ENCODE data around the gene ADAP1. TPM values are rescaled to one million over a fixed set of nuclear protein-coding genes. Genes with fewer than 3 reads are reported as not detected.

The ADAP1 gene
- total and polyA plus RNA-seq, 2 of the 13 experiments (the other 11 are each of a cell fraction or from before 2014, with no cell fraction given): 10.5 to 24.6 TPM

- TF ChIP-seq TSC22D2 (CRISPR knock-in tag; IDR thresholded peaks at IDR 0.05; ENCODE audit: borderline replicate concordance): no peak
- peak; percentile 58; the same call in 1 of the 3 replicates for TF ChIP-seq MXI1 (IDR thresholded peaks at IDR 0.05; ENCODE audit: borderline replicate concordance, low read depth, low read length)
- TF ChIP-seq HNRNPLL (IDR thresholded peaks at IDR 0.05; ENCODE audit: low read depth, low read length, poor library complexity, severe bottlenecking): no peak
- no peak for TF ChIP-seq NFYC (CRISPR knock-in tag; IDR thresholded peaks at IDR 0.05)
- no peak for TF ChIP-seq KDM3A (CRISPR knock-in tag; IDR thresholded peaks at IDR 0.05; ENCODE audit: low read depth)
- no peak for TF ChIP-seq PRMT3 (CRISPR knock-in tag; IDR thresholded peaks at IDR 0.05; ENCODE audit: borderline replicate concordance, low read depth)
- TF ChIP-seq GATA4 (IDR thresholded peaks at IDR 0.05; ENCODE audit: borderline replicate concordance, low read depth): no peak
- TF ChIP-seq, protein P1, sequence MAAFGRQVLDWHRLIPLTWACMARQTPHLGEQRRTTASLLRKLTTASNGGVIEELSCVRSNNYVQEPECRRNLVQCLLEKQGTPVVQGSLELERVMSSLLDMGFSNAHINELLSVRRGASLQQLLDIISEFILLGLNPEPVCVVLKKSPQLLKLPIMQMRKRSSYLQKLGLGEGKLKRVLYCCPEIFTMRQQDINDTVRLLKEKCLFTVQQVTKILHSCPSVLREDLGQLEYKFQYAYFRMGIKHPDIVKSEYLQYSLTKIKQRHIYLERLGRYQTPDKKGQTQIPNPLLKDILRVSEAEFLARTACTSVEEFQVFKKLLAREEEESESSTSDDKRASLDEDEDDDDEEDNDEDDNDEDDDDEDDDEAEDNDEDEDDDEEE (CRISPR knock-in tag; IDR thresholded peaks at IDR 0.05): no peak
- 0 out of 2 replicates have a peak, but pooled peaks have one; percentile 62 for TF ChIP-seq CHCHD3 (CRISPR knock-in tag; IDR thresholded peaks at IDR 0.05)
- TF ChIP-seq GABPB1 (CRISPR knock-in tag; IDR thresholded peaks at IDR 0.05): peak; percentile 32; the same call in 1 of the 2 replicates
- TF ChIP-seq ZNF674 (CRISPR knock-in tag; IDR thresholded peaks at IDR 0.05; ENCODE audit: low read depth): no peak
- TF ChIP-seq SKI (IDR thresholded peaks at IDR 0.05; ENCODE audit: partially characterized antibody): peak; percentile 13
- no peak for TF ChIP-seq NR3C1 (CRISPR knock-in tag; IDR thresholded peaks at IDR 0.05)
- TF ChIP-seq MYC (CRISPR knock-in tag; IDR thresholded peaks at IDR 0.05; ENCODE audit: borderline replicate concordance): 0 out of 2 replicates have a peak, but pooled peaks have one; percentile 18
- TF ChIP-seq YY1 (IDR thresholded peaks at IDR 0.05; ENCODE audit: insufficient read depth, insufficient replicate concordance, low read depth, low read length): peak; percentile 55
- TF ChIP-seq SAP130 (CRISPR knock-in tag; IDR thresholded peaks at IDR 0.05; ENCODE audit: low read depth): peak; percentile 38; the same call in 1 of the 2 replicates
- TF ChIP-seq HOXA9 (CRISPR knock-in tag; IDR thresholded peaks at IDR 0.05; ENCODE audit: borderline replicate concordance): no peak
- TF ChIP-seq EP300 (IDR thresholded peaks at IDR 0.05; ENCODE audit: low read depth in 2 of 2, low read length in 2 of 2): no peak
- no peak for TF ChIP-seq EP300 (CRISPR knock-in tag; IDR thresholded peaks at IDR 0.05; ENCODE audit: borderline replicate concordance)
- no peak for TF ChIP-seq NFRKB (IDR thresholded peaks at IDR 0.05)
- peak; percentile 41 for TF ChIP-seq AGO1 (IDR thresholded peaks at IDR 0.05; ENCODE audit: low read depth, low read length, poor library complexity, severe bottlenecking)
- no peak for TF ChIP-seq TCF12 (IDR thresholded peaks at IDR 0.05)
- no peak for TF ChIP-seq TCF12 (CRISPR knock-in tag; IDR thresholded peaks at IDR 0.05)
- 0 out of 2 replicates have a peak, but pooled peaks have one; percentile 6 for TF ChIP-seq SALL1 (CRISPR knock-in tag; IDR thresholded peaks at IDR 0.05)
- 0 out of 2 replicates have a peak, but pooled peaks have one; percentile 53 for TF ChIP-seq ZBTB38 (CRISPR knock-in tag; IDR thresholded peaks at IDR 0.05)
- no peak for TF ChIP-seq RFXAP (CRISPR knock-in tag; IDR thresholded peaks at IDR 0.05; ENCODE audit: borderline replicate concordance)
- no peak for TF ChIP-seq ZNF607 (CRISPR knock-in tag; IDR thresholded peaks at IDR 0.05; ENCODE audit: borderline replicate concordance)
- TF ChIP-seq HDAC1 (CRISPR knock-in tag; IDR thresholded peaks at IDR 0.05): 0 out of 2 replicates have a peak, but pooled peaks have one; percentile 30
- no peak for TF ChIP-seq PBX3 (CRISPR knock-in tag; IDR thresholded peaks at IDR 0.05; ENCODE audit: borderline replicate concordance)
These were observed at the start of gene ADAP1 (continued) for GRCh38 chr7:954330-955238.
